ENCODE results near the gene DHRS7.

- no peak for TF ChIP-seq CTCF (IDR thresholded peaks at IDR 0.05)
- TF ChIP-seq POLR2A (IDR thresholded peaks at IDR 0.05): no peak
These were observed 23.5 kb upstream of the DHRS7 start for GRCh38 chr14:60188696-60189095.
